GM12878 (cell line): Measurements from ENCODE around the gene TANK. TPM values are rescaled to one million over a fixed set of nuclear protein-coding genes. Genes with fewer than 3 reads are reported as not detected.

Experiments
- ATAC-seq: fragments of 200-7000 bp; cut with Tn5 transposase; 3 replicates; pipeline ENCODE4 v1.9.1; 2020; ENCODE audit warnings: mild to moderate bottlenecking, moderate library complexity
- BruUV-seq: library from RNA; stranded (reverse); fragments of 400-500 nt; replicated peaks from 2 replicates; lab custom pipeline; 2021; lab: Mats Ljungman, UMichigan
- CTCF ChIA-PET: fragments of 300-600 bp; sonication (Branson Sonifier 250); formaldehyde crosslinking; extraction: SDS; loops from one replicate; lab custom pipeline; 2021; ENCODE audit warnings: inconsistent platforms; lab: Yijun Ruan, JAX
- POLR2A ChIA-PET: fragments of 350-600 bp; formaldehyde crosslinking; extraction: SDS; loops from one replicate; lab custom pipeline; 2021; ENCODE audit warnings: inconsistent platforms; lab: Charles Lee
- RAD21 ChIA-PET: fragments of 300-600 bp; sonication (Branson Sonifier 250); formaldehyde crosslinking; loops from one replicate; lab custom pipeline; 2023; ENCODE audit warnings: antibody characterized with exemption; ENCODE audit not compliant: unreplicated experiment; lab: Charles Lee
- SMC1A ChIA-PET: fragments of 300-600 bp; sonication (Branson Sonifier 250); formaldehyde crosslinking; loops from one replicate; lab custom pipeline; 2023; ENCODE audit not compliant: unreplicated experiment, uncharacterized antibody; lab: Charles Lee
- DNase-seq: peaks from one replicate; pipeline ENCODE4 v3.0.0-alpha.2; 2011; ENCODE audit warnings: low read depth, low spot score
- FAIRE-seq: peaks from 3 replicates; lab custom pipeline; 2011; peaks lifted over from hg19 to GRCh38; lab: Jason Lieb, UNC
- H2AFZ ChIP-seq: 2 replicates; pipeline ENCODE4 v1.6.0; 2011; ENCODE audit warnings: low read depth, low read length, control low read depth; ENCODE audit not compliant: control insufficient read depth
- H3K27ac ChIP-seq: 2 replicates; pipeline ENCODE4 v1.5.1; 2011; ENCODE audit warnings: control low read depth; ENCODE audit not compliant: control insufficient read depth, insufficient read depth
- H3K27me3 ChIP-seq, 2 experiments: replicated peaks in 1 of 2; 2 replicates each; pipeline versions ENCODE4 v1.6.0 to v1.6.1; 2011; ENCODE audit warnings: low read length in 1 of 2; ENCODE audit not compliant: control insufficient read depth in 2 of 2, insufficient read depth in 2 of 2
- H3K36me3 ChIP-seq, 2 experiments: 2 replicates each; pipeline ENCODE4 v1.5.1; 2011; ENCODE audit warnings: low read length in 1 of 2; ENCODE audit not compliant: control insufficient read depth in 2 of 2, insufficient read depth in 2 of 2
- H3K4me1 ChIP-seq: 2 replicates; pipeline ENCODE4 v1.6.1; 2011; ENCODE audit warnings: mild to moderate bottlenecking, low read length, moderate library complexity, mixed read lengths; ENCODE audit not compliant: control insufficient read depth, insufficient read depth
- H3K4me2 ChIP-seq: 2 replicates; pipeline ENCODE4 v1.6.0; 2011; ENCODE audit warnings: control low read depth; ENCODE audit not compliant: control insufficient read depth, insufficient read depth
- H3K4me3 ChIP-seq: fragments of 200-600 bp; sonication (generic); 2 replicates; pipeline ENCODE4 v1.5.1; 2016
- H3K79me2 ChIP-seq: 2 replicates; pipeline ENCODE4 v1.6.0; 2011; ENCODE audit warnings: low read length; ENCODE audit not compliant: control insufficient read depth, insufficient read depth
- H3K9ac ChIP-seq: 2 replicates; pipeline ENCODE4 v1.8.0; 2011; ENCODE audit warnings: low read length, control low read depth, mixed read lengths; ENCODE audit not compliant: control insufficient read depth, insufficient read depth
- H3K9me3 ChIP-seq: replicated peaks from 3 replicates; pipeline ENCODE4 v1.5.1; 2011; ENCODE audit warnings: mild to moderate bottlenecking, low read length; ENCODE audit not compliant: control insufficient read depth, insufficient read depth
- H4K20me1 ChIP-seq: 2 replicates; pipeline ENCODE4 v1.6.0; 2011; ENCODE audit not compliant: control insufficient read depth, insufficient read depth
- ASH2L ChIP-seq: fragments of 300-600, 200-600 bp; sonication (generic); IDR thresholded peaks from 2 replicates; pipeline ENCODE4 v1.6.1; 2017; ENCODE audit warnings: low read depth, mild to moderate bottlenecking, borderline replicate concordance
- BRCA1 ChIP-seq: IDR thresholded peaks from 2 replicates; pipeline ENCODE4 v1.6.1; 2011; ENCODE audit warnings: low read depth, low read length, improper control_type of control experiment
- CTCF ChIP-seq, 3 experiments: IDR thresholded peaks in 2 of 3; conservative IDR thresholded peaks in 1 of 3; 2 replicates each; pipeline ENCODE4 v1.5.1; 2011; ENCODE audit warnings: low read depth in 3 of 3, low read length in 3 of 3, mild to moderate bottlenecking in 3 of 3, control low read depth in 2 of 3, moderate library complexity in 2 of 3, inconsistent platforms in 1 of 3, mixed read lengths in 1 of 3; ENCODE audit not compliant: control insufficient read depth in 2 of 3, insufficient read depth in 1 of 3; ENCODE audit errors: extremely low read depth in 1 of 3
- DPF2 ChIP-seq: fragments of 450-650 bp; IDR thresholded peaks from 2 replicates; pipeline ENCODE4 v1.6.1; 2017; ENCODE audit warnings: mild to moderate bottlenecking
- EGR1 ChIP-seq, 2 experiments: IDR thresholded peaks; 1 replicate in 1 of 2; 2 replicates in 1 of 2; pipeline ENCODE4 v1.6.1; 2011 to 2012; ENCODE audit warnings: low read depth in 2 of 2, low read length in 2 of 2, borderline replicate concordance in 1 of 2, mild to moderate bottlenecking in 1 of 2, moderate library complexity in 1 of 2
- JUNB ChIP-seq: IDR thresholded peaks from 2 replicates; pipeline ENCODE4 v1.6.1; 2016; ENCODE audit warnings: antibody characterized with exemption, mild to moderate bottlenecking
- MYB ChIP-seq: fragments of 150-350 bp; IDR thresholded peaks from 2 replicates; pipeline ENCODE4 v1.6.1; 2014; ENCODE audit warnings: mild to moderate bottlenecking, low read depth, low read length, borderline replicate concordance
- NBN ChIP-seq: fragments of 450-650 bp; IDR thresholded peaks from 2 replicates; pipeline ENCODE4 v1.6.1; 2016
- NFYA ChIP-seq: IDR thresholded peaks from 2 replicates; pipeline ENCODE4 v1.6.1; 2011; ENCODE audit warnings: low read depth, mild to moderate bottlenecking, low read length, improper control_type of control experiment, borderline replicate concordance
- NR2F1 ChIP-seq: fragments of 450-650 bp; conservative IDR thresholded peaks from 2 replicates; pipeline ENCODE4 v1.6.1; 2017; ENCODE audit warnings: mild to moderate bottlenecking
- SUZ12 ChIP-seq: fragments of 200-600 bp; sonication (generic); IDR thresholded peaks from one replicate; pipeline ENCODE4 v1.6.1; 2018; ENCODE audit warnings: antibody characterized with exemption, mild to moderate bottlenecking; ENCODE audit not compliant: unreplicated experiment
- TCF12 ChIP-seq: IDR thresholded peaks from 2 replicates; pipeline ENCODE4 v1.6.1; 2011; ENCODE audit warnings: low read depth, mild to moderate bottlenecking, low read length
- TCF7 ChIP-seq: IDR thresholded peaks from 2 replicates; pipeline ENCODE4 v1.6.1; 2014; ENCODE audit warnings: antibody characterized with exemption, borderline replicate concordance
- ZBED1 ChIP-seq: IDR thresholded peaks from 2 replicates; pipeline ENCODE4 v1.6.1; 2016; ENCODE audit warnings: borderline replicate concordance
- ZNF24 ChIP-seq: fragments of 450-650 bp; IDR thresholded peaks from 2 replicates; pipeline ENCODE4 v1.6.1; 2017; ENCODE audit warnings: antibody characterized with exemption, mild to moderate bottlenecking
- ZNF622 ChIP-seq: fragments of 450-650 bp; IDR thresholded peaks from 2 replicates; pipeline ENCODE4 v1.6.1; 2017; ENCODE audit warnings: mild to moderate bottlenecking, inconsistent platforms
- WGBS: methylation state at CpG from one replicate; pipeline ENCODE4 v1.1.6; 2016; ENCODE audit warnings: low lambda C conversion rate; ENCODE audit not compliant: insufficient replicate concordance, insufficient coverage; ENCODE audit errors: missing lambda C conversion rate; 5-methylcytosine and 5-hydroxymethylcytosine counted together
- in situ Hi-C: fragments of 300-500 bp; cut with MboI; formaldehyde crosslinking; loops from 9 replicates; pipeline ENCODE4 v1.14.3; 2018; ENCODE audit warnings: mixed read lengths
- intact Hi-C: fragments of 100-400 bp; cut with micrococcal nuclease; formaldehyde crosslinking; loops from one replicate; pipeline ENCODE4 v1.14.2; 2022; ENCODE audit not compliant: unreplicated experiment
- polyA plus RNA-seq, 11 experiments: library from polyadenylated mRNA; depleted of rRNA in 4 of 11; unstranded in 6 of 11; stranded (reverse) in 5 of 11; fragments of >200 nt; fragmentation: Nextera tagmentation in 4 of 11; fragmentation: Illumina TruSeq in 1 of 11; extraction: Ambion mirVana in 4 of 11; extraction: Trizol in 1 of 11; gene quantifications; 1 replicate in 1 of 11; 2 replicates in 10 of 11; pipeline versions ENCODE4 v1.2.1 to v1.2.3, GENCODE V29; 2011 to 2016; ENCODE audit warnings: inconsistent platforms in 2 of 11, missing spikeins in 2 of 11, low read depth in 1 of 11
- total RNA-seq, 4 experiments: library from RNA; depleted of rRNA in 3 of 4; stranded (reverse); fragments of >200 nt in 3 of 4; fragmentation: Illumina TruSeq in 1 of 4; extraction: Trizol in 1 of 4; gene quantifications; 2 replicates each; pipeline versions ENCODE4 v1.2.1 to v1.2.3, GENCODE V29; 2013 to 2021

TANK gene
- total and polyA plus RNA-seq, 10 of the 15 experiments (the other 5 are each of a cell fraction or from before 2014, with no cell fraction given): 48.6 to 127 (median 103) TPM

- 93% methylated on average over 2 of the region's 2 CpGs for WGBS
- in situ Hi-C loops: no loop called here
- no peaks in the 10 kb centered on the region for H3K79me2 ChIP-seq
Measured at GRCh38 chr2:161115205-161115604, 45.0 kb upstream of the TANK start.

More at GRCh38 chr2:161115205-161115604, 45.0 kb upstream of the TANK start:
- no peaks in the 10 kb centered on the region for H3K27me3 ChIP-seq
- no peak for FAIRE-seq
- intact Hi-C loops: no loop called here
- no peak for ATAC-seq
- TF ChIP-seq CTCF (IDR thresholded peaks at IDR 0.05 in 2 of 3, conservative IDR thresholded peaks at IDR 0.05 in 1 of 3; ENCODE audit: control insufficient read depth in 2 of 3, extremely low read depth in 1 of 3, insufficient read depth in 1 of 3, low read depth in 3 of 3, low read length in 3 of 3) (no peak), ZBED1 (no peak), SUZ12 (no peak), ZNF24 (no peak), JUNB (no peak), NFYA (no peak), TCF12 (no peak), ASH2L (no peak), DPF2 (no peak), MYB (no peak), EGR1 (IDR thresholded peaks at IDR 0.05; ENCODE audit: borderline replicate concordance in 1 of 2, low read depth in 2 of 2, low read length in 2 of 2) (no peak), ZNF622 (no peak), NR2F1 (no peak), TCF7 (no peak), BRCA1 (no peak), NBN (no peak)
- H3K9me3 ChIP-seq: no peaks in the 10 kb centered on the region
- H2AFZ ChIP-seq: no peak overlapping the region
- ChIA-PET RAD21 (interaction anchor here (0.7 to 1.1 kb wide), 2 partner anchors 10 to 87 kb away, joined by 3 read pairs; no protein-coding TSS in a partner anchor), POLR2A (no interaction called here), SMC1A (interaction anchor here (1.7 to 9.4 kb wide), 5 partner anchors 10 to 51 kb away, joined by 6 to 79 read pairs (median 30); no protein-coding TSS in a partner anchor), CTCF (interaction anchor here (7.9 to 8.1 kb wide), 2 partner anchors 8 to 51 kb away, joined by 42 to 68 read pairs; no protein-coding TSS in a partner anchor)
- H3K4me1 ChIP-seq: no peaks in the 10 kb centered on the region
- no peak for DNase-seq
- H3K27ac ChIP-seq: no peak overlapping the region
- no peak overlapping the region for H3K4me2 ChIP-seq
- no peak overlapping the region for H3K4me3 ChIP-seq
- no TSS peak for BruUV-seq
- no peaks in the 10 kb centered on the region for H3K36me3 ChIP-seq
- no peaks in the 10 kb centered on the region for H4K20me1 ChIP-seq
- H3K9ac ChIP-seq: no peak overlapping the region
